Measurements from ENCODE around the gene ACOT13. TPM values are rescaled to one million over a fixed set of nuclear protein-coding genes. Genes with fewer than 3 reads are reported as not detected.

The ACOT13 gene
- total RNA-seq, 3 donors from 2014 or later (not counting 1 experiment from before 2014, with no cell fraction given) = 3.2 to 4.3 (median 4.2) TPM

DNA sequence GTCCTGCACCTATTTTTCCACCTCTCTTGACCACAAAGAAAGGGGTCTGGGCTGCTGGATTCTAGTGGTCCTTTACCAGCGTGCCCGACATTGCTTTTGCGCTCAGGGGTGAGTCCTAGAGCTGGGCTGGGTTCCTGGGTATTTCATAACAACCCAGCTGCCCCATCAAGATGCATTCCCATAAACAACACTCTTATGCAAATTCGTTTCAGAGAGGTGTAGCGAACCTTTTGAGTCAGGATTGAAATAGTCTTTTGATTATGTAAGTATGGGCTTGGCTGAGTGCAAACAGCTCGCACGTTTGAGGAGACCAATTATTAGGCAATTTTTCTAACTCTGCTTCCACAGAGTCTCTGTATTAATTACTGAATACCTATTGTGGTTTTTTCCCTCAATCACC, 13.7 kb downstream of the ACOT13 start:
- Mint-ChIP-seq H3K4me3 (no peak overlapping the region), H3K27ac (no peak overlapping the region), H3K27me3 (ENCODE audit: low read depth in 2 of 2) (no peaks in the 10 kb centered on the region), H3K4me1 (no peaks in the 10 kb centered on the region), H3K9me3 (no peaks in the 10 kb centered on the region), H3K36me3 (no peaks in the 10 kb centered on the region)
- 93% methylated on average over 5 of the region's 7 CpGs for WGBS (ENCODE audit: insufficient coverage)
- no peak overlapping the region for H3K27ac ChIP-seq (ENCODE audit: low read length)
- no peaks in the 10 kb centered on the region for H3K36me3 ChIP-seq (ENCODE audit: control insufficient read depth, insufficient read depth, low read length)
- intact Hi-C loops (cut with micrococcal nuclease) = no loop called here
- H3K27me3 ChIP-seq (ENCODE audit: control insufficient read depth, insufficient read depth, low read length) = no peaks in the 10 kb centered on the region
- TF ChIP-seq, protein P1, sequence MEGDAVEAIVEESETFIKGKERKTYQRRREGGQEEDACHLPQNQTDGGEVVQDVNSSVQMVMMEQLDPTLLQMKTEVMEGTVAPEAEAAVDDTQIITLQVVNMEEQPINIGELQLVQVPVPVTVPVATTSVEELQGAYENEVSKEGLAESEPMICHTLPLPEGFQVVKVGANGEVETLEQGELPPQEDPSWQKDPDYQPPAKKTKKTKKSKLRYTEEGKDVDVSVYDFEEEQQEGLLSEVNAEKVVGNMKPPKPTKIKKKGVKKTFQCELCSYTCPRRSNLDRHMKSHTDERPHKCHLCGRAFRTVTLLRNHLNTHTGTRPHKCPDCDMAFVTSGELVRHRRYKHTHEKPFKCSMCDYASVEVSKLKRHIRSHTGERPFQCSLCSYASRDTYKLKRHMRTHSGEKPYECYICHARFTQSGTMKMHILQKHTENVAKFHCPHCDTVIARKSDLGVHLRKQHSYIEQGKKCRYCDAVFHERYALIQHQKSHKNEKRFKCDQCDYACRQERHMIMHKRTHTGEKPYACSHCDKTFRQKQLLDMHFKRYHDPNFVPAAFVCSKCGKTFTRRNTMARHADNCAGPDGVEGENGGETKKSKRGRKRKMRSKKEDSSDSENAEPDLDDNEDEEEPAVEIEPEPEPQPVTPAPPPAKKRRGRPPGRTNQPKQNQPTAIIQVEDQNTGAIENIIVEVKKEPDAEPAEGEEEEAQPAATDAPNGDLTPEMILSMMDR (IDR thresholded peaks at IDR 0.05) = no peak
- H3K4me1 ChIP-seq (ENCODE audit: control insufficient read depth, insufficient read depth, low read length) = no peaks in the 10 kb centered on the region
- ATAC-seq (no peak), DNase-seq (no peak)
- no peaks in the 10 kb centered on the region for H3K9me3 ChIP-seq (ENCODE audit: control insufficient read depth, insufficient read depth, low read length)
- no peak overlapping the region for H3K4me3 ChIP-seq (ENCODE audit: low read length)

DNA sequence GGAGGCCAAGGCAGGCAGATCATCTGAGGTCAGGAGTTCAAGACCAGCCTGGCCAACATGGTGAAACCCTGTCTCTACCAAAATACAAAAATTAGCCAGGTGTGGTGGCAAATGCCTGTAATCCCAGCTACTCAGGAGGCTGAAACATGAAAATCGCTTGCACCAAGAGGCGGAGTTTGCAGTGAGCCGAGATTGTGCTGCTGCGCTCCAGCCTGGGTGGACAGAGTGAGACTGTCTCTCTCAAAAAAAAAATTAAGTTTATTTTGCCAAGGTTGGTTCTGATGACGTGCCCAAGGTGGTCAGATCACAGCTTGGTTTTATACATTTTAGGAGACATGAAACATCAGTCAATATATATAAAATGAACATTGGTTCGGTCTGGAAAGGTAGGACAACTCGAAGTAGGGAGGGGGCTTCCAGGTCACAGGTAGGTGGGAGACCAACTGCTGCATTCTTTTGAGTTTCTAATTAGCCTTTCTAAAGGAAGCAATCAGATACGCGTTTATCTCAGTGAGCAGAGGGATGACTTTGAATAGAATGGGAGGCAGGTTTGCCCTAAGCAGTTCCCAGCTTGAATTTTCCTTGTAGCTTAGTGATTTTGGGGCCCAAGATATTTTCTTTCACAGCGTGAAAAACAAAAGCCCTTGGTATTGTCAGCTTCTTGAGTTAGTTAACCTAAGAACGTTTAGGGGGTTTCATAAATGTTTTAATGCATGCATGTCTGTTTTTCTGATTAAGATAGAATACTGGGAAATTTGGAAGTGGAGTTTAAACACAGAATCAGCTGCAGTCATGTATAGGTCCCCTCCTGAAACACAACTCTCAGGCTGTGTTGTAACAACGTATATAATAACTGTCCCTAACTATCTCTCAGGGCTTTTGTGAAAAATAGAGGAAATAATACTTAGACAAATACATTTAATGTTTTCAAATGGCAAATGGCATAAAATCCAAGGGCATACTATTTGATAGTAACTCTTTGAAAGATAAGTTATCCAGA, 16.7 kb downstream of the ACOT13 start:
- Histone ChIP-seq H3K9me3 (ENCODE audit: control insufficient read depth, insufficient read depth, low read length) (no peaks in the 10 kb centered on the region), H3K27ac (ENCODE audit: low read length) (no peak overlapping the region), H3K27me3 (ENCODE audit: control insufficient read depth, insufficient read depth, low read length) (no peaks in the 10 kb centered on the region), H3K36me3 (ENCODE audit: control insufficient read depth, insufficient read depth, low read length) (no peaks in the 10 kb centered on the region), H3K4me3 (ENCODE audit: low read length) (no peak overlapping the region), H3K4me1 (ENCODE audit: control insufficient read depth, insufficient read depth, low read length) (no peaks in the 10 kb centered on the region)
- H3K4me3 Mint-ChIP-seq = no peak overlapping the region
- peaks cover 5% of the 10 kb centered on the region for H3K36me3 Mint-ChIP-seq
- H3K27me3 Mint-ChIP-seq (ENCODE audit: low read depth in 2 of 2) = no peaks in the 10 kb centered on the region
- DNase-seq = no peak
- intact Hi-C loops (cut with micrococcal nuclease) = no loop called here
- no peaks in the 10 kb centered on the region for H3K4me1 Mint-ChIP-seq
- 83% methylated on average over 9 of the region's 12 CpGs for WGBS (ENCODE audit: insufficient coverage)
- no peak for ATAC-seq
- no peak overlapping the region for H3K27ac Mint-ChIP-seq
- no peaks in the 10 kb centered on the region for H3K9me3 Mint-ChIP-seq
- TF ChIP-seq, protein P1 (IDR thresholded peaks at IDR 0.05) = no peak

DNA sequence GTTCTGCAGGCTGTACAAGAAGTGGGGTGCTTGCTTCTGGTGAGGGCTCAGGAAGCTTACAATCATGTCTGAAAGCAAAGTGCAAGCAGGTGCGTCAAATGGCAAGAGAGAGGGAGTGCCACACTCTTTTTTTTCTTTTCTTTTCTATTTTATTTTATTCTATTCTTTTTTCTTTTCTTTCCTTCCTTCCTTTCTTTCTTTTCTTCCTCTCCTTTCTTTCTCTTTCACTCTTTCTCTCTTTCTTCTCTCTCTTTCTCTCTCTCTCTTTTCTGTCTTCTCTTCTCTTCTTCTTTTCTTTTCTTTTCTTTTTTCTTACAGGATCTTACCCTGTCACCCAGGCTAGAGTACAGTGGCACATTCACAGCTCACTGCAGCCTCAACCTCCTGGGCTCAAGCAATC, 19.5 kb downstream of the ACOT13 start:
- no peaks in the 10 kb centered on the region for H3K27me3 Mint-ChIP-seq (ENCODE audit: low read depth in 2 of 2)
- no peak overlapping the region for H3K4me3 Mint-ChIP-seq
- ATAC-seq (no peak), DNase-seq (no peak)
- TF ChIP-seq, protein P1 (IDR thresholded peaks at IDR 0.05) = no peak
- H3K4me1 ChIP-seq (ENCODE audit: control insufficient read depth, insufficient read depth, low read length) = no peaks in the 10 kb centered on the region
- no peaks in the 10 kb centered on the region for H3K9me3 Mint-ChIP-seq
- peaks cover 5% of the 10 kb centered on the region for H3K36me3 Mint-ChIP-seq
- no peaks in the 10 kb centered on the region for H3K9me3 ChIP-seq (ENCODE audit: control insufficient read depth, insufficient read depth, low read length)
- H3K27ac Mint-ChIP-seq = no peak overlapping the region
- intact Hi-C loops (cut with micrococcal nuclease) = no loop called here
- no peak overlapping the region for H3K4me3 ChIP-seq (ENCODE audit: low read length)
- no peaks in the 10 kb centered on the region for H3K36me3 ChIP-seq (ENCODE audit: control insufficient read depth, insufficient read depth, low read length)
- no peak overlapping the region for H3K27ac ChIP-seq (ENCODE audit: low read length)
- no peaks in the 10 kb centered on the region for H3K4me1 Mint-ChIP-seq
- 90% methylated on average over 1 of the region's 1 CpG for WGBS (ENCODE audit: insufficient coverage)
- no peaks in the 10 kb centered on the region for H3K27me3 ChIP-seq (ENCODE audit: control insufficient read depth, insufficient read depth, low read length)

Data from natural killer cell (primary cell).